ENCODE results near the gene HLA-B.
A peak's percentile ranks its signal among the peaks of the same experiment; 100 is the strongest.

HLA-B gene

DNA sequence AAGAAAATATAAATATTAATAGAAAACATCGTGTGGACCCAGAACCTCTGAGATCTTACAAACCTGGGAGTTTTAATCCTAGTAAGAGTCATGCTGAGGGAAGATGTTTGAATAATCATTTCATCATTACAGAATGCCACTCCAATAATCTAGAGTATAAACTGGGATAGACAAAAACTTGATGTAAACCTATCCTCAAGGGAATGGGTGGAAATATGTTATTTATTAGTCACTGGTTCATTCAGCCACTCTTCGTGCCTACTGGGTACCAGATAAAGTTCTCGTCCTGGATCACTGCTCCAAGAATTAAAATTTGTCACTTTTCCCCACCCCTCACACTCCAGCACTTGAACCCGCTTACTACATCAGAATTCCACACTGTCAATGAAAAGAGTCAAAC lies 7.7 kb downstream of the HLA-B start:
- TF ChIP-seq, protein P1, sequence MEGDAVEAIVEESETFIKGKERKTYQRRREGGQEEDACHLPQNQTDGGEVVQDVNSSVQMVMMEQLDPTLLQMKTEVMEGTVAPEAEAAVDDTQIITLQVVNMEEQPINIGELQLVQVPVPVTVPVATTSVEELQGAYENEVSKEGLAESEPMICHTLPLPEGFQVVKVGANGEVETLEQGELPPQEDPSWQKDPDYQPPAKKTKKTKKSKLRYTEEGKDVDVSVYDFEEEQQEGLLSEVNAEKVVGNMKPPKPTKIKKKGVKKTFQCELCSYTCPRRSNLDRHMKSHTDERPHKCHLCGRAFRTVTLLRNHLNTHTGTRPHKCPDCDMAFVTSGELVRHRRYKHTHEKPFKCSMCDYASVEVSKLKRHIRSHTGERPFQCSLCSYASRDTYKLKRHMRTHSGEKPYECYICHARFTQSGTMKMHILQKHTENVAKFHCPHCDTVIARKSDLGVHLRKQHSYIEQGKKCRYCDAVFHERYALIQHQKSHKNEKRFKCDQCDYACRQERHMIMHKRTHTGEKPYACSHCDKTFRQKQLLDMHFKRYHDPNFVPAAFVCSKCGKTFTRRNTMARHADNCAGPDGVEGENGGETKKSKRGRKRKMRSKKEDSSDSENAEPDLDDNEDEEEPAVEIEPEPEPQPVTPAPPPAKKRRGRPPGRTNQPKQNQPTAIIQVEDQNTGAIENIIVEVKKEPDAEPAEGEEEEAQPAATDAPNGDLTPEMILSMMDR (IDR thresholded peaks at IDR 0.05; ENCODE audit: insufficient read depth, low read depth, low read length, missing control alignments) = no peak
- DNase-seq (ENCODE audit: low read depth) = no peak
- H3K4me3 ChIP-seq (ENCODE audit: low read length) = no peak overlapping the region

DNA sequence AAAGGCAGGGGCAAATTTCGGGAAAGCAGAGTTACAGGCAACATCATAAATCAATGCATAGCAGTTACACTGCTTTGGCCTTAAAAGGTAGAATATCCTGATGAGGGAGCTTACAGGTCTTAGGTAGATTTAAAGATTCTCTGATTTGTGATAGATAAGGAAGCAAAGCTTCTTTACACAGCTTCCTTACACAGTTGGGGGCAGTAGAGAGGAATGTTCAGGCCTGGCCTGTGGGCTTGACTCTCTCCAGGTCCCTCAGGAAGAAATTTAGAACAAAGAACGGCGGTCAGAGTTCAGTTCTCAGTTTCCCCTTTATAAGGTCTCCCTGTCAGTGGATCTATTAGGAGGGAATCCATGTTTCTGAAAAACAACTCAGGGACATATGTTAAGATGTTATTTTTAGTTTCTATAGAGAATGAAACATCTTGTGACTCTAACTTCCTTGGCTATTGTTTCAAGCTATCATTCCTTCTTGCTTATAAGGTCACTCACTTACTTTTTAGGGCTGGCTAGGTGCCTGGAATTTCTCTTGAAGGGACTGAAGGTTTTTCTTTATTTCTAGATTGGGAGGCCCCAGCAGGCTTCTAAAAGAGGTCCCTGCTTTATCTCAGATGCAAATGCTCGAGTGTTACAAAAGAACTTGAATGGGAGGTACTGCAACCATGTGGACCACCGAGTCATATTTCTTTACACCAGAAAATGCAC lies 11.8 kb downstream of the HLA-B start:
- TF ChIP-seq, protein P1 (IDR thresholded peaks at IDR 0.05; ENCODE audit: insufficient read depth, low read depth, low read length, missing control alignments) = no peak
- DNase-seq (ENCODE audit: low read depth) = no peak
- no peak overlapping the region for H3K4me3 ChIP-seq (ENCODE audit: low read length)

DNA sequence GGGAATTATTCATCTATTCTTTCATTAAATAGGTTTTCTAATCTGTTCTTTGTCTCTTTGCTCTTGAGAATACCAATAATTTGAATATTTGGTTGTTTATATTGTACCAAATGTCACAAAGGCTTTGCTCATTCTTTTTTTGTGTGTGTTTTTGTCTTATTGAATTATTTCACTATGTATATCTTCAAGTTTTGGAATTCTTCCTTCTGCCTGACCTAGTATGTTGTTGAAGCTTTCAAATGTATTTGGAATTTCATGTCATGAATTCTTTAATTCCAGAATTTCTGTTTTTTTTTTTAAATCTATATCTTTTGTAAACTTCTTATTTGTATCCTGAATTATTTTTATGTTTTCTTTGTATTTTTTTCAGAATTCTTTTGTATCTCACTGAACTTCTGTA lies 16.8 kb downstream of the HLA-B start:
- TF ChIP-seq, protein P1 (IDR thresholded peaks at IDR 0.05; ENCODE audit: insufficient read depth, low read depth, low read length, missing control alignments) = no peak
- DNase-seq (ENCODE audit: low read depth) = no peak
- no peak overlapping the region for H3K4me3 ChIP-seq (ENCODE audit: low read length)

DNA sequence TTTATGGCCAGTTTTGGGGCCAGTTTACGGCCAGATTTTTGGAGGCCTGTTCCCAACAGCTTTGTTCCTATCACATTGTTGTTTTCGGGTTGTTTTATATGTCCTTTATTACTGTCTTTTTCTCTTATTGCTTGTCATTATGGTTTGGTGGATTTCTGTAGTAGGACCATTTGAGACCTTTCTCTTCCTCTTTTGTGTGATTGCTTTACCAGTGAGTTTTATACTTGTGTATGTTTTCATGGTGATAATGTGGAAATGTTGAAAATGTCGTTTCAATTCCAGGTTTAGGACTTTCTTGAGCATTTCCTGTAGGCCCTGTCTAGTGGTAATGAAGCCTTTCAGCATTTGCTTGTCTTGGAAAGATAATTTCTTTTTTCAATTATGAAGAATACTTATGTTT lies 17.8 kb downstream of the HLA-B start:
- no peak overlapping the region for H3K4me3 ChIP-seq (ENCODE audit: low read length)
- DNase-seq (ENCODE audit: low read depth) = no peak
- TF ChIP-seq, protein P1 (IDR thresholded peaks at IDR 0.05; ENCODE audit: insufficient read depth, low read depth, low read length, missing control alignments) = no peak

DNA sequence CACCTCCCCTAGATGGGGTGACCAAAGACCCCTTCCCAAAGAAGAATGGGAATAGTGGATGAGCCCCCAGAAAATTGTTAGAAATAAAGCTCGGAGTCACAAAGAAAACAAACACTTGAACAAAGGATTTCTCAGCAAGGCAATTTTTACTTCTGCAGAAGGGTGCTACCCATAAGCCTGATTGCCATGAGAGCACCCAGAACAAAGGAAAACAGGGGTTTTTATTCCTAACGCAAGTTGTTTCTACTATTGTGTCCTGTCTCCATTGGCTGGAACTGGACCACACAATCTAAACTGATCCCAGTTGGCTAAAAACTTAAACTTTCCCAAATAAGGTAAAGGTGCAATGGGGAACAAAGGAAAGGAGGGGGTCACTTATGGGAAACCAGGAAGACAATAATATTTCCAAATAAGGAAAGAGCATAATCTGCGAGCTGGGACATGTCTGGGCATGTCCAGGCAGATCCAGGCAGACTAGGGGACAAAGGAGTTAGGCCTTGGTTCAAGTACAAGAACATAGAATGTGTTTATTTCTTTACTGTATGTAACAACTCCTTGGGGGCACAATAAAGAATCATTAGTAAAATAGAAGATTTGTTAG lies 20.0 kb downstream of the HLA-B start:
- peak; percentile 17 for DNase-seq (ENCODE audit: low read depth)
- TF ChIP-seq, protein P1 (IDR thresholded peaks at IDR 0.05; ENCODE audit: insufficient read depth, low read depth, low read length, missing control alignments) = no peak
- no peak overlapping the region for H3K4me3 ChIP-seq (ENCODE audit: low read length)

DNA sequence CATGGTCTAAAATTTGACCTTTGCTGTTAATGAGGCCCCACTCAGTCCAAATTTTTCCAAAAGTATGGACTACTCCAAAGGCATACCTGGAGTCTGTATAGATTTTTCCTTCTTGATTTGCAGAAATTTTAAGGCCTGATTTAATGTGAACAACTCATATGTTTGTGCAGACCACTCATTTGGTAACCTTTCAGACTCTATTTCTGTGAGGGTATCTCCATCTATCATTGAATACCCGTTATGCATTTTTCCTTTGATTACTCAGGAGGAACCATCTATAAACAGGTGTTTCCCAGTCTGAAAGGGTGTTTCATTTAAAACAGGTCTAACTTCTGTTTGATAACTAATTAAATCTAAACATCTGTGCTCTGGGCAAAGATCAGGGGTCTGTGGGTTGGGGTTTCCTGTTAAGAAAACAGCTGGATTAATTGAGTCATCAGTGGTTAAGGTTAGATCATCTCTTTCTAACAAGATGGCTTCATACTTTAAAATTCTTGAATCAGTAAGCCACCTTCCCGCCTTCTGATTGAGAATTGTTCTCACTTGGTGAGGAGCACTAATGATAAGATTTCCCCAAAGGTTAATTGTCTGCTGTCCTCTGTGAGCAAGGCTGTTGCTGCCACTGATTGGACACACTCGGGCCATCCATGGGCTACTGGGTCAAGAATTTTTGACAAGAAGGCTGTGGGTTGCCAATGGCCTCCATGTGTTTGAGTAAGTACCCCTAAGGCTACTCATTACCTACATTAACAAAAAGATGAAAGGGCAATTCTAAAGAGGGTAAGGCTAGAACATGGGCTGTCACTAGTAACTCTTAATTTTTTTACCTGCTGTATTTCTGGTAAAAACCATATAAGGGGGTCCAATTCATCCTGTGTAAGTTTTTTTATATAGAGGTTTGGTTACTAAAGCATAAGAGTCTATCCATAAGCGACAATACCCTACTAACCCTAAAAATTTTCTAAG lies 24.1 kb downstream of the HLA-B start:
- no peak for DNase-seq (ENCODE audit: low read depth)
- TF ChIP-seq, protein P1 (IDR thresholded peaks at IDR 0.05; ENCODE audit: insufficient read depth, low read depth, low read length, missing control alignments) = no peak
- no peak overlapping the region for H3K4me3 ChIP-seq (ENCODE audit: low read length)
